Central memory CD4-positive, alpha-beta T cell (primary cell): ENCODE results near the gene PRKG1.
"Not testable (repeated sequence)": the region's sequence is repeated elsewhere in the genome, so short reads cannot be mapped to it uniquely, and the experiment has no call there.

Experiments used
- DNase-seq: peaks from one replicate; pipeline ENCODE4 v3.0.0; 2022

PRKG1 gene

GRCh38 chr10:52039002-52039793 is 964.9 kb downstream of the PRKG1 start:
- not testable (repeated sequence) for DNase-seq

- no peak for DNase-seq
These were observed 966.2 kb downstream of the PRKG1 start for GRCh38 chr10:52040486-52040885.

- no peak for DNase-seq
These were observed 969.5 kb downstream of the PRKG1 start for GRCh38 chr10:52043811-52044210.

DNA sequence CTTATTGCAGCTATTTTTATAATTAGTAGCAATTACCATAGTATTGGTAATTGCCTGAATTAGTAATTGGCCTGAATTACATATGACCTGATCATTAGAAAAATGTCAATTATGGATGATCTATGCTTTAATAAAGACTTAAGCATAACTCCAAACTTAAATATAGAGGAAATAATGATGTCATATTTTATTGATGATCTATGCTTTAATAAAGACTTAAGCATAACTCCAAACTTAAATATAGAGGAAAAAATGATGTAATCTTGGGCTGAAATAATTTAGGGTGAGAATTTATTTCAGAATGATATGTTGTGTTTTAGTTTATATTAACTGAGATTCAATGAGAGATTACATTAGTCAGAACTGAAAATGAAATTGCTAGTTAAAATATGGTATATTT is 973.8 kb downstream of the PRKG1 start:
- DNase-seq, result no peak

DNA sequence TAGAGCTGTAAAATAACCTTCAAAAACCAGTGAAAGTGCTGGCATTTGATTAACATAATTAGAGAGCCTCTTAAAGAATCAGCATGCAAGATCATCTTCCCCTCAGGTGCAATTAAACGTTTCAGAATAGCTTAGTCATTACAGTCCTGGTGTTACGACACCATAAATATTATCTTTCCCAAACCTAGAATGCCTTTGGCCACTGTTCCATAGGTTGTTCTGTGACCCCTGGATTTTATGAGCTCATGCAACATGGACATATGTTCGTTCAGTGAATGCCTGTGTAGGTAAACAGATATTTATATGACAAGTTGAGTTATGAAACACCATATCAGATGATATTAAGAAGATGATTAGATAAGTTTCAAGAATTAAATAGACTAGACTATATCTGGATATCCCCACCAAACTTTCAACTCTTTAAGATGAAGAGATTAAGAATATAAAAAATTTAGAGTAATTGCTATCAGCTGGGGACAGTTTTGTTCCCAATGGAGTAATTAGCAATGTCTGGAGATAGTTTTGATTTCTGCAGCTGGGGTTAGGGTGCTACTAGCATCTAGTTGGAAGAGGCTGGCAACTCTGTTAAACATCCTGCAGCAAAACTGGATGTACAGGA is 976.3 kb downstream of the PRKG1 start:
- no peak for DNase-seq

- no peak for DNase-seq
These were observed 979.2 kb downstream of the PRKG1 start for GRCh38 chr10:52053497-52053896.

DNA sequence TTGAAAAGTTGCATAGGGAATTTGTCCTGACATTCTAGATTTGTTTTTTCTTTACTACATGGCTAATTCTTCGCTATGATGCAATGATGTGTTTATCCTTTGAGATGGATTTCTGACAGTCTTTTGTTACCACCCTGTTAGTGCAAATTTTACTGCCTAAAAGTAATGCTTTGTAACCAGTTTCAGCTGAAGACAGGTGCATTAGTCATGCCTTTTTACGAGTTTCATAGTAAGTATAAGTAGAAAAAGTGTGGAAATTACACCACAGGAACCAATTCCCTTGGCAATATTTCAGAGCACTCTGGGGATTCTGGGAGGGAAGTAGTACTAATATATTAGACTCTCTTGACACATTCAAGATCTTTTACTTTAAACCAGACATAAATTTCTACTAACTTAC is 982.0 kb downstream of the PRKG1 start:
- no peak for DNase-seq

- no peak for DNase-seq
These were observed 984.8 kb downstream of the PRKG1 start for GRCh38 chr10:52059089-52059488.

DNA sequence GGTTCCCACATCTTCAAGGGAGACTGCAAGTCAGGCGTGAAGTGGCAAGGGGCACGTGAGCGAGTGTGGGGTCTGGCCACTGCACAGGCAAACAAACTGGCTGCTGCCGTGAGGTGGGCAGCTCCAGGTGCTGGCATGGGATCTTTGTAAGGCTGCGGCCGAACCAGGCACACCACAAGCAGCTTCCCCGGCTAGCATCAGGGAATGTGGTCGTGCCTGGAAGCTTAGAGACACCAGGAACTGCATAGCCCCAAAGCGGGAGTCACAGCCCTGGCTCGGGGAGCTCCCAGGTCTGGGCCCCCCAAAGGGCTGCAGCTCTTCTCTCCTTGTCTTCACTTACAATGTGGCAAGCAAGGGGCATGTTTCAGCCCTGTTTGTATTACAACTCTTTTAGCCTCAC is 988.9 kb downstream of the PRKG1 start:
- DNase-seq, result no peak

DNA sequence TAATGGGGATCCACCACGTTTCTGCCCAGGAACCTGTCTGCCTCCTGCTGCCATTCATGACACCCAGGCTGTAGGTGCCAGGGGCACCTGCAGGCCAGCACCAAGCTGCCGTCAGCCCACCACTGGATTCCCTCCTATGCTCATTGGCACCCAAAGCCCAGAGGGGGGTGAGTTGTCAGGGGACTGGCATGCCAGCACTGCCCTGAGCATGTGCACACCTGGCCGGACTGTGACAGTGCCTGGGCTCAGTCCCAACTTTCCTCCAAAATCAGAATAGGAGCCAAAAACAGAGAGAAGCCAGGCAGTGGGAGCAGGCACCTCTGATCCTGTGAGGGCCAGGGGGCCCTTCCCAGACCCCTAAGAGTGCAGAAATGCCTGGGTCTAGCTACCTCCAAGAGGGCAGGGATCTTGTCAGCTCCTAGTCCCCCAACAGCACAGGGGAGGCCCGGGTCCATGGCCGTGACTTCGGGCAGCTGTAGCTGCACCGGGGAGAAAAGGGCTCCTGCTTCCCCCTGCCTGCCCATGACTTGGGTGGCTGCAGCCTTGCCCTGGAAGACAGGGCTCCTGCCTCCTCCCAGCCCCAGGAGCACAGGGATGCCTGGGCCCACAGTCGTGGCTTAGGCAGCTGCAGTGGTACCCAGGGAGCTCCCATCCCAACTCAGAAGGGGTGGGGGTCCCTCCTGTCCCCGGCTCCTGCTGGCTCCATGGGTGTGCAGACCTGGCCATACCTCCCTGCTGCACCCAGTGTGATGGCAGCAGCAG is 990.0 kb downstream of the PRKG1 start:
- no peak for DNase-seq

DNA sequence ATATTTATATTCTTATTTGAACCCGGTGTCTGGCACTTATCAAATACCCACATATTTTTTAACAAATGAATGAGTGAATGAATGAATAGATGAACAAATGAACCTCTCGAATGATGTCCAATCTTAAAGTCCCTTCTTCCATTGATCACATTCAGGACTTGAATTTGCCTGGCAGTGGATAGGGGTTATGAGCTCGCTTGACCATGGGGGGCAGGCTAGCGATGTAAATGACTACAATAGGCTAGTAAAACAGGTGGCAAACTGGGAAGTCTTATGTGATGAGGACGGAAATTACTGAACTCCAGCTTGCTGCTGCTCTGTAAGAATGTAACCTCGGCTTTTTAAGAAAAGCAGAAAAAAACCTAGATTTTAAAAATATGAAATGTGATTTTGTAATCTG is 992.1 kb downstream of the PRKG1 start:
- DNase-seq, result no peak

DNA sequence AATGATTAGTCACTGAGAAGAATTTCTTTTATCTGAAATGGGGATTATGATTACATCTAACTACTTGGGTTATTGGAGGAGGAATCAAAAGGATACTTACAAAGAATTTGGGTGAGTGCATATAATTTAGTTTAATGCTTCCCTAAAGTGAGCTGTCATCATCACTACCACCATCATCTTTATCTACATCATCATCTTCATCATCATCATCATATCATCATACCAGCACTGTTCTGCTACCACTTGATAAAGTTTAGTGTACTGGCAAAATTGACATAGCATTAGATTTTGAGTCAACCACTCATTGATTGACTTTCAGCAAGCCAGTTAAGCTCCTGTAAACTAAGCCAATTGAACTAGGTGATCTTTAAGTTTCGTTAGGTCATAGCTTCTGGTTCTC is 994.2 kb downstream of the PRKG1 start:
- no peak for DNase-seq

DNA sequence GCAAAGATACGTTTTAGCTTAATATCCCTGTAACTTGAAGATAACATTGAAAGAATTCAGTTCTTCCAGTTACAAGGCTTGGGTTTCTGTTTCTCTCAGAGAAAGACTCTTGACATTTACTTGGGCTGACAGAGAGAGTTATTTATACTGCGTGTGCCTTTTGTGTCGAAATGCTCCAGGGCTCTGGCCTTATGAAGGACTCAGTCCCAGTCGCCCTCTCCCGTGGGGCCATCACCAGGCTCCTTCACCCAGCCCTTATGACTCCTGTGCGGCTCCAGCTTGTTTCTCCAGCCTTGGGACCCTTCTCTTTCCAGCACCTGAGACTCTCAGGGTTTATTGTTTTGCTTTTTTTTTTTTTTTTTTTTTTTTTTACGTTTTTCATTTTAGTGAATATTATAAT is 997.5 kb downstream of the PRKG1 start:
- DNase-seq, result no peak

GRCh38 chr10:52074505-52075026 is 1000.3 kb downstream of the PRKG1 start:
- DNase-seq, result no peak

DNA sequence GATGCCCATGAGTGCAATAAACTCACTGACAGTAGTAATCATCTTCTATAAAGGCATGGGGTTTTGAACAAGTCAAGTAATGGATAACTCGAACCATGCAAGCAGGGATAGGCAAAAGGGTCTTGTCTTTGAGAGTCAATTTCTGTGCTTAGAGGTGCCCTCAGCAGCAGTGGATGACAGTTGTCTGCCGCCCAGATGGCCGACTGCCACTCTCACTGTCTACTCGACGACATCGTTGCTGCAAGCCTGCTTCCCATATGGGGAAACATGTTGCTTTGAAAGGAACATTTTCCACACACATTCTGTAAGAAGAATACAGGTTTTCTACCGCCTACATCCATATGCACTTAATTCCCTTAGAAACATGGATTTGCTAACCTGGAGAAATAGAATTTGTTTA is 1003.5 kb downstream of the PRKG1 start:
- no peak for DNase-seq

GRCh38 chr10:52078397-52078937 is 1004.2 kb downstream of the PRKG1 start:
- no peak for DNase-seq

GRCh38 chr10:52082307-52082706 is 1008.0 kb downstream of the PRKG1 start:
- DNase-seq, result no peak

DNA sequence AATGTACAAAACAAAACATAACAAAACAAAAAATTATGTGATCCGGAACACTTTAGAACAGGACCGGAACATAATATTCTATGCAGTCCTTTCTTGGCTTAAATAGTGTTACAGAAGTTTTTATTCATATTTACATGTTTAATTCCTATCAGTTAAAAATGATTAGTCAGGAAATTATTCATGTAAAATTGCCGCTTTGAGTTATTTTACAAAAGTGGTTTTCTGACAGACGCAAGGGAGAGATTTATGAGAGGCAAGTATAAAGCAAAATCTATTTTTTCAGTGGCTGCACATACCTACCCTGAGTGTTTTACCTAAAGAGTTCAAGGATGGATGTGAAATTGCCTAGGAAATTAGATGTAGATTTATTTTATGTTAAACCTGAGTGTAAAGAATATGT is 1009.1 kb downstream of the PRKG1 start:
- DNase-seq, result no peak

DNA sequence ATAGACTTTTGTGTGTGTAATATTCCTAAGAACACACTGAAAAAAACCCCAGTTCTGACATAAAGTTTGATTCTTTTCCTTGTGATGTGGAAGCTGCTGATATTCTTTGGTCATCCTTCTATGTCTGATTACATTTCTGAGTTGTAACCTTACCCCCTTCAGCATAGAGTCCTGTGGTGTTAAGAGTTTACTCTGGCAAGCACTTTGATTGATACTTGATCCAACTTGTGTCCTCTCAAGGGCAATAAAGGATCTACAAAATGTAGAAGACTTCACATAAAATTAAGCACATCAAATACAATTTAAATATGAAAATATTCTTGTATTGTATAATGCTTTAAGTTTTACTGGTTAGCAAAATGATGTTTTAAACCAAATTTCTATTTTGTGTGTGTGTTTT is 1018.1 kb downstream of the PRKG1 start:
- no peak for DNase-seq

- no peak for DNase-seq
These were observed 1023.8 kb downstream of the PRKG1 start for GRCh38 chr10:52098130-52098529.

DNA sequence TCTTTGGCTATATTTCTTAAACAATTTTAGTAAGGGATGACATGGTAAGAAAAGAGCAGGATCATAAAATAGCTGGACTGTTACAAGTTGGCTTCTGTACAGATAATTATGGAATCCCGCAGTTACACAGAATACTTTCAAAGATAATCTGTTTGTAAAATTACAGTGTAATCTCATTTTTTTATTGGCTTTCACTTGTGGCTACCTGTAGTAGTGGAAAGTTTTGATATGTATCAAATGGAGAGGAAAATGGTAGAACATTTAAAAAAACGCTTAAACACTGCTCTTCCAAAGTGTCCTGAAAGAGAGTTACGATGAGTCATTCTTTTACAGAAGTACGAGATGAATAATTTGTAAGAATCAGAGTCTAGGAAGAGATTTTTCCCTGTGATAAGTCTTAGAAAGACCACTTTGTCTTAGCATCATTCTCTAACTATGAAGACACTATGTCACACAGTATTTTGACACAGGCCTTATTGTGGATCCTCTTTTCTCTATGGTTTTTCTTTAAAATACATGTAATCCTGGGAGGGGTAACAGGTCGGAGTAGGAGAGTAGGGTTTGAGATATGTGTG is 1024.8 kb downstream of the PRKG1 start:
- DNase-seq, result no peak

DNA sequence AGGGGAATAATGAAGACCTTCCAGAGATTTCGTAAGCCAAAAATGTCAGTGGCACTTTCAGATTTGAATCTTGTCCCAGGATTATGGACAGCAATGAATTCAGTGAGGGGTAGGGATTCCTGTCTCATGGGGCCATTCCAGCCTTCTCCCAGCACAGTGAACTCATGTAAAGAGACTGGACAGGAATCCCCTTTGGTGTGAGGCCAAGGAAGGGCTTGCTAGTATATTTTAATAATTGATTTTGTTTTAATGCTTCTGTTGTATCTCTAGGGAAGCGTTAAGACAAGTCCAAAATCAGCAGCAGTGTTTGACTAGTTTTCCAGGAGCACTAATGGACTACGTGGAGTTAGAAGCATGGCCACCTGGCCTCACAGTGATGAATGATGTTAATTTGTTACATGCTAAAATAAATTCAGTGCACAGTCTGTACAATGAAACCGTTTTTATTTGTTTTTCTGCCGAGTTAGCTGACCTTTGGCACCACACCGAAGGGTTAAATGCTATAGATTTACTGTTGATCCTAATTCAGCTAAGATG is 1025.8 kb downstream of the PRKG1 start:
- DNase-seq, result no peak

DNA sequence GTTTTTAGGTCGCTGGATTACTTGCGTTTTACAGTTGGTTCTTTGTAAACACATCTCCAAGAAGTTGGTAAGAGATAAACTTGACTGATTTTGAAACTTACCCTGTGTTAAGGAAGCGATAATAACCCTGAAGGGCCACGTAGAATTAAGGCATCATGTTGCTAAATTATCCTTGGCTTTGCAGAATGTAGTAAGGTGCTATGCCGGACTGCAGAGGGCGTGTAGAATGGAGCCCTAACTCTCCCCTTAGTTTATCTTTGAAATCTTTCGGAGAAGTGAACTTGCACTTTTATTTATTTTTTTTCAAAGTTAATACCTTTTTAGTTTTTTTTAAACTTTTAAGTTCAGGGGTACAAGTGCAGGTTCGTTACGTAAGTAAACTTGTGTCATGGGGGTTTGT is 1031.0 kb downstream of the PRKG1 start:
- DNase-seq, result no peak
